Stimulated activated CD8-positive, alpha-beta memory T cell treated with anti-CD3 and anti-CD28 coated beads, Interleukin-7, amount 100 ng/mL, for 24 hours (primary cell): ENCODE results near the gene IGFALS.
"Not testable (repeated sequence)": the region's sequence is repeated elsewhere in the genome, so short reads cannot be mapped to it uniquely, and the experiment has no call there.

ENCODE experiments used
- DNase-seq: peaks from one replicate; pipeline ENCODE4 v3.0.0-alpha.2; 2020; ENCODE audit warnings: low read depth

The IGFALS gene

DNA sequence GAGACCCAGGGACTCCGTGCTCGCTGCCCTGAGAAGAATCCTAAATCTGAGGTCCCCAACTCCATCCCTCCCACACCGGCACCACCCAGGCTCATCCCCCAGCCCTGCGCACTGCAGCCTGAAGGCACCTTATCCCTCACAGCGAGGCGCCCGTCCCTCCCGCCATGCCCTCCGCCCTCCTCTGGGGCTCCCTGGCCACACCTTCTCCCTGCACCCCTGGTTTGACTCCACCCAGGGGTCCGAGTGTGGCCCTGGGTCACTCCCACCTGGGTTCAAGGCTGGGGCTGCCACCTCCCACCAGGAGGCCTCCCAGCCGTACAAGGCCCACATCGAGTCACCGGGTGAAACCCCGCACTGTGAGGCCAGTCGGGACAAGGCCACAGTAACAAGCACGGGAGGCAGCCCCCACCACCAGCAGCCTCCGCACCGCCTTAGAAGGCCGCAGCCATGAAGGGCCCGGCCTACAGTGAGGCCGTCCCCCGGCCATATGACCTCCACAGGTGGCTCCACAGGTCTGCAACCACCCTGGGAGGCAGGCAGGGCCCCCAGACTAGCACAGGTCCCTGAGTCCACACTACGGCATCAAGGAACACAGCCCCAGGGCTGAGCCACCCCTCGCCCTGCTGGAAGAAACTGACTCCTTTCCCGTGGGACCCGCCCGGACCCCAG is 24.8 kb upstream of the IGFALS start:
- DNase-seq: no peak

DNA sequence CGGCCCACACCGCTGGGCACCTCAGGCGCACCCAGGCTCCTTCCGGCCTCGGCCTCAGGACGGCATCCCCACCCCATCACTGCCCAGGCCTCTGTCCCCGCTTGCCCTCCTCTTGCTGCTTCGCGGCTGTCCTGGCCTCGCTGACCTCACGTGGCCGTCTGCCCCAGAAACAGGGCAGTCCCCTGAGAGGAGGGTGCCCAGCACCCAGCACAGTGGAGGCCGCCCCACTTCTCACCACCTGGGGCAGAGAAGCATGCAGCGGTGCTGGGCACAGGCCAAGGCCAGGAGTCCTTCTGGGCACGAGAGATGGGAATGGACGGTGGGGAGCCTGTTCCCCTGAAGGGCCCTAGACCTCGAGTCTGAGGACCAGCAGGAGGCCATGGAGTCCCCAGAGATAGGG is 24.2 kb upstream of the IGFALS start:
- DNase-seq: no peak

DNA sequence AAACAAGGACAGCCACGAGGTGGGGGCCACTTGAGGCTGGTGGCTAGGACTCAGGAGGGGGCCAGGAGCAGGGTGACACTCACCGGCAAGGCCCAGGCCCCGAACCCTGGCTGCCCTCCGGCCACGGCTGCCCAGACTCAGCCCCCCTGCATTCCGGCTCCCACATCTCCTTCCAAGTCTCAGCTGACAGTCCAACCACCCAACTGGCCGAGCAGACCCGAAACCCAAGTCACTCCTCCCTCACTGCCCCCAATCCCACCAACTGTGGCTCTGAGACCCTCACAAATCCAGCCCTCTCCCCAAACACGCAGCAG is 23.7 kb upstream of the IGFALS start:
- no peak for DNase-seq

DNA sequence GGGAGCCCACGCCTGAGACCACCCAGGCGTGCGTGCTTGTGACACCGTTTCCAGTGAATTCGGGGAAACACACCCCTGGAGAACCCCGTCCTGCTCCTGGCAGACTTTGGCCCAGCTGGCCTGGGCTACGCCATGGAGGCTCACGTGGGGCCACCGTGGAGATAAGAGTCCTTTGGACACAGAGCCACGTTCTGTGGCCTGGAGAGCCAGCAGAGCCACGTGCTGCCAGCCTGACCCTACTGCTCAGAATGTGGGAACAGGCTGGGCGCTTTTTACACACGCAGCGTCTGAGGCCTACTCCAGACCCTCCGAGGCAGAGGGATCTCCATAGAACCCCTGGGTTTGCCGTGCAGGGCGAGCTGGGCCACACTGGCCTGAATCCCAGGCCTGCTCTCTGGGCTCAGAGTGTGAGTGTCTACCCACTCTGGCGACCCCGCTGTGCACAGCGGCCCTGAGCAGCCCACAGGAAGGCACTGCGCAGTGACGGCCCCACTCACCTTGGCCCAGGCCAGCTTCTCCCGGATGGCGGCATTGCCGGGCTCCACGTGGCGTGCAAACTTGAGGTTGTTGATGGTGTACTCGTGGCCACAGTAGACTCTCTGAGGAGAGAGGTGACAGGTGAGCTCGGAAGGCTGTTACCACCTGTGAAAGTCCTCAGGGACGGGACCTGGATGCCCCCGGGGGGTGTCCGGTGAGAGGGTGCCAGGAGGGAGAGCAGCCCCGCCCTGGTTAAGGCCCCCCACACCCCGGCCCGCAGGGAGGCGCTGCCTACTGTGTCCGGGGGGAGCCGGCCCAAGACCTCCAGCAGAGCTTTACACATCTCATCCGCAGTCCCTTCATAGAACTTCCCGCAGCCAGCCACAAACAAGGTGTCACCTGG is 23.1 kb upstream of the IGFALS start:
- DNase-seq: no peak

DNA sequence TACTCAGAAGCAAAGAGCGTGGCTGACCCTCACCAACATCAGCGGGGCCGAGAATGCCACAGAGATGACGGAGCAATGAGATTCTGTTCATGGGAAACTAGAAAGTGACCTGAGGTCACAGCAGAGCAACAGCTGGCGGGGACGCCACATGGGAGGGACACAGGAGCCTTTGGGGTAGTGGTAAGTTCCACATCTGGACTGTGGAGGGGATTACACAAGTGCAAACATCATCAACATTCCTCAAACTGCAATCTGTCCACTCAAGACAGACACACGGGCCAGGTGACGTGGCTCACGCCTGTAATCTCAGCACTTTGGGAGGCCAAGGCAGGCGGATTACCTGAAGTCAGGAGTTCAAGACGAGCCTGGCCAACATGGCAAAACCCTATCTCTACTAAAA is 22.0 kb upstream of the IGFALS start:
- no peak for DNase-seq

DNA sequence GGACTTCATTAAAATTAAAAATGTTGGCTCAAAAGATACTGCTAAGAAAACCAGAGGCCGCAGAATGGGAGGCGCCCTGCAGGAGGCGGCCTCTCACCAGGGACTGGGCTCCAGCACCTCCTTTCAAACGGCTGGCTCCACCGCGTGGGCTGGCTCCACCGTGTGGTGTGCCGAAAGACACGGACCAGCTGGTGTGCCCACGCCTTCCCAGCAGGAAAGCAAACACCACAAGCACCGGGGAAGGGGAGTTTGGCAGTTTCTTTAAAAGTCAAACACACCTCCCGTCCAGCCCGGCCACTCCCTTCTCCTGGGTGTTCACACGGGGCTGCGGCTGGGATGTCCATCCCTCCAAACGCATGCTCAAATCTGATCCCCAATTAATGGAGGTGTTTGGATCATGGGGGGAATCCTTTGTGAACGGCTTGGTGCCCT is 19.2 kb upstream of the IGFALS start:
- no peak for DNase-seq

DNA sequence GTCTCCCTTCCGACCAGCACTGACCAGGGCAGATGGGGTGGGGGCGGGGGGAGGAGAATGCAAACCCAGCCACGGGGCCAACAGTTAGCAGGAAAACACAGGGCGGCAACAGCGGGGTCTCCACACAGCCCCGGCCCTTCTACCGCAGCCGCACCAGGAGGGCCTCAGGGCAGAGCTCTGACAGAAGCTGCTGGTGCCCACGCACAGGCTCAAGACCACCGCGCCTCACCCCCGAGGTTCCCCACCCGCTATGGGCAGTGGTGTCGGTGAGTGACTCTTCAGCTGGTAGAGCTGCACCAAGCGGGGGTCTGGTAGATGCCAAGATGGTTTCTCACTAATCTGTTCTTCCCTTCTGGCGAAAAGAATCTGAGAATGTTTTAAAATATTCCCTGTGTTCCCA is 17.0 kb upstream of the IGFALS start:
- no peak for DNase-seq

DNA sequence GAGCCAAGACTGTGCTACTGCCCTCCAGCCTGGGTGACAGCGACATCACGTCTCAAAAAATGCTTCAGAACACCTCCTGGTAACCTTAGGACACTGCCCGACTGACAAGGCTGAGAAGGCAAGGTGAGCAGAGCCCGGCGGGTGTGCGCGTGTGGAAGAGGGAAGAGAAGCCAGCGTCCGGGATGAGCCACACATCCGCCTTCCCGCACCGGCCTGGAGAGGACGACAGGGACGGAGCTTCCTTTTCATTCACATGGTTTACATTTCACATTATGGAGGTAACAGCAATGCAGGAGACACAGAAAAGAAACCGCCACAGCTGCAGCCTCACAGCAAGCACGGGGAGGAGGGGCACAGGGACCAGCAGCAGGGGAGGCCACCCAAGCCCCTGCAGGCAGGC is 16.6 kb upstream of the IGFALS start:
- no peak for DNase-seq

DNA sequence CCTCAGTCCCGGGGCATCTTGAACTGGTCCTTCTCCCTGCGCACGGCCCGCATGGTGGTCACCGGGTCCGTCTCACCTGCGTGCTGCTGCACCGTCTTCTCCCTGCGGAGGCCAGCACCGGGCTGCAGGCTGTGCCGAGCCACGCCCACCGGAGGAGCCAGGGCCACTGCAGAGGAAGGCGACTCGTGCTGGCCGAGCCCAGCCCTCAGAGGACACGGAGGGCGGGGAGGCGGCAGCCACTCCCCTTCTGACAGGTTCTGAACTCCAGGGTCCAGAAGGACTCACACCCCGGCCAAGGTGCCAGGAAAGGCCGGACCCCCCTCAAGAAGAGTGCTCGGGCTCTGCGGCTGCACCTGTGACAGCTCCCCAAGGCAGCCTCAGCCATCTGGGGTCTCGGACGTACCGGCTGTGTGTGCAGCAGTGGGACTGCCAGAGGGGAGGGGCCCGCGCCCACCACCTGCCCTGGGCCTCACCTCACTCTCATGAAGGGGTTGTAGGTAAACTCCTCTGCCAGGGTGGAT is 15.8 kb upstream of the IGFALS start:
- no peak for DNase-seq

DNA sequence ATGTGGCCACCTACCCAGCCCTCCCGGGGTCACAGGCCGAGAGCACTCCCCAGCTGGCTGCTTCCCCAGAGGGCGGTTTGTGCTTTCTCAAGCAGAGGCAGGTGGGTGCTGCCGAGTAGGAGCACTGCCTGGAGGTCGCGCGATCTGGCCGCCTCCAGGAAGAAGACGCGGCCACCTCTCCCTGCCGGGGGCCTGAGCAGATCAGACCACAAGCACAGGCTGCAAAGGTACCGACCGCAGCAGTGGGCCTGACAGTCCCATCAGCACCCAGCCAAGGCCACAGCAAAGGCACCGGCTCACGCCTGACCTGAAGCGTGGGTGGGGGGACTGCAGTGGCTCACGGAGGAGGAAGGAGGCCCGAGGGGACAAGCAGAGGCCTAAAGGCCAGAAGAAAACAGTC is 15.2 kb upstream of the IGFALS start:
- DNase-seq: no peak

DNA sequence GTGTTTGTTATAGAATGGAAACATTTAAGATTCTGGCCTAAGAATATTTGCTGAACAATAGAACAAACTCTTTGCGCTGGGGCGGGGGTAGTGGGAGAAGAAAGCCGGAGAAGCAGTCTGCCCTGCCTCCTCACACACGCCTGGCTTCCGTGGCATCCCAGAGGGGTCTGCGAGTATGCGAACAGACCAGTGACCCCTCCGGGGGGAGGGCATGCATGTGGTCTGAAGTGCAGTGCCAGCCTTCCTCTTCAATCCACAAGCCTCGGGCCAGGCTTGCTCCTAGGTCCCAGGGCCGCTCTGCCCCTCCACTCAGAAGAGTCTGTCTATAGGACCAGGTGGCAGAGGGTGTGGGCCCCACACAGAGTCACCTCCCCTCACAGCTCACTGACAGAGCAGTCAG is 14.1 kb upstream of the IGFALS start:
- no peak for DNase-seq

DNA sequence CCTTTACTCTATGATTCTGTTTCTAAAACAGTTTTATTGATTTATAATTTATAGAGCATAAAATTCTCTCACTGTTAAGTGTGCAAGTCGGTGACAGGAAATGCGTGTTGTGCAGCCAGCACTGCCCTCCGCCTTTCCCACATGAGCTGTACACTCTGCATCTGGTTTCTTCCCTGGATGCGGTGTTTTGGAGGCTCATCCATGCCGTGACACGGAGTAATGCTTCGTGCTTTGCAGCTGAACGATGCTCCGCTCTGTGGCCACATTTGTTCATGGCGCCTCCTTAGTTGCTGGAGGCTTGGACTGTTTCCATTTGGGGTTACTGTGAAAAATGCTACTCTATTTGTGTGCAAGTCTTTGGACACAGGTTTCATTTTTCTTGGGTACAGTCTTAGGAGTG is 7.2 kb upstream of the IGFALS start:
- no peak for DNase-seq

DNA sequence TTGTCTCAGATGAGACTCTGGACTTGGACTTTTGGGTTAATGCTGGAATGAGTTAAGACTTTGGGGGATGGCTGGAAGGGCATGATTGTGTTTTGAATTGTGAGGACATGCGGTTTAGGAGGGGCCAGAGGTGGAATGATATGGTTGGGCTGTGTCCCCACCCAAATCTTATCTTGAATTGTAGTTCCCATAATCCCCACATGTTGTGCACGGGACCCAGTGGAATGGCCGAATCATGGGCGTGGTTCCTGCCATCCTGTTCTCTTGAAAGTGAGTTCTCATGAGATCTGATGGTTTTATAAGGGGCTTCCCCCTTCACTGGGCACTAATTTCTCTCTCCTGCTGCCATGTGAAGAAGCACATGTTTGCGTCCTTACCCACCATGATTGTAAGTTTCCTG is 5.8 kb upstream of the IGFALS start:
- not testable (repeated sequence) for DNase-seq

DNA sequence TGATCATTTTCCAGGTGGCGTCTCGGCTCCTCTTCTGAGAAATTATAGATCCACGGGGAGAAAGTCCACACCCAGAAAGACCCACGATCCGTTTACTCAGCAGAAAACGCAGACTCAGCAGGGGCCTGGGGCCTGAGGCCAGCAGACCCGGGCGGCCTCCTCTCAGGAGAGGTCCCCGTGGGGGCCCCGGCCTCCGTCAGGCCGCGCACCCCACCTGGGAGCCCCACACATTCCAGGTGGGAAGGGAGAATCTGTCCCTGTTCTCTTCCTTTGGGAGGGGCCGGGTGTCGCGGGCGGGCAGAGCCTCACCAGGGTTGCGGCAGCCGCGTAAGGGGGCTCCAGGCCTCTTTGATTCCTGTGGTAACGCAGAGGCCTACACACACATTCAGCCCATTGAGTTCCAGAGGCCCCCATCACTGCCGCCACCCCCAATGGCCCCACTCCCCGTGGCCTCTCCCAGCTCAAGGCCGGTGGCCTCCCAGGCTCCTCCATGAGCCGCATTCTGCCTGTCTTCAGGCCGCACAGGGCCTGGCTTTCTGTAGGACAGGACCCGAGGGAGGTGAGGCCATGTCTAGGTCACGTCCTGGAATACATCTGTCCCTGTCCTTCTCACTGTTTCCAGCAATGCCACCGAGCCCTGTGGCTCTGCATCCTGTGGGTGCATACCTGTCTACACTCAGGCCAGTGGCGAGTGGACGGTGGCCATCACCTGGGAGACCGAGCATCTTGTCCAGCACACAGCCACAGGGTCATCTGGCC is 1.6 kb upstream of the IGFALS start:
- no peak for DNase-seq

DNA sequence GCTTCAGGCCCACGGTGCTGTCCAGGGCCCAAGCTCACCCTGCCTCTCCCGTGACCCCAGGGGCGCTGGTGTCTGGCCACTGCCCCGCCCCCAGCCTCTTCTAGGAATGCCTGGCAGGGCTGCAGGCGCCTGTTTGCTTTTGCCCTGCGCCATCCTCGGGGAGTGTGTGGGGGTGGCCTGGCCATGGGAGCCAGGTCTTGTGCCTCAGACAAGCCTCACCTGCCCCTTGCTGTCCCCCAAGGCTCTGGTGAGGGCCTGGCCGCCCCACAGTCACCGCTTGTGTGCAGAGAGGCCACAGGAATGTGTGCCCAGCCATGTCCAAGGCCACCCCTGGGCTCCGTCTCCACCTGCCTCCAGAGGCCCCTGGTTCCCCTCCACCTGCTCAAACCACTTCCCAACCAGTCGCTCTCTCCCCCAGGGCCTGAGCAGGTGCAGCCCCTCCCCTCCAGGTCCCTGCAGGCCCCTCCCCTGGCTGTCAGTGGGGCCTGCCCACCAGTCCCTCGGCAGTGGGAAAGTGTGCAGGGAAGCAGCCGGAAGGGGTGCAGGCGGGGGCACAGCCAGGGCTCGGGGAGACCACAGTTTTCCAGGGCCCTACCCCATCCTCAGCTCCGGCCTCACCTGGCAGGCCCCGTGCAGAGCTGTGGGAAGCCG is 841 bp upstream of the IGFALS start:
- DNase-seq: no peak

DNA sequence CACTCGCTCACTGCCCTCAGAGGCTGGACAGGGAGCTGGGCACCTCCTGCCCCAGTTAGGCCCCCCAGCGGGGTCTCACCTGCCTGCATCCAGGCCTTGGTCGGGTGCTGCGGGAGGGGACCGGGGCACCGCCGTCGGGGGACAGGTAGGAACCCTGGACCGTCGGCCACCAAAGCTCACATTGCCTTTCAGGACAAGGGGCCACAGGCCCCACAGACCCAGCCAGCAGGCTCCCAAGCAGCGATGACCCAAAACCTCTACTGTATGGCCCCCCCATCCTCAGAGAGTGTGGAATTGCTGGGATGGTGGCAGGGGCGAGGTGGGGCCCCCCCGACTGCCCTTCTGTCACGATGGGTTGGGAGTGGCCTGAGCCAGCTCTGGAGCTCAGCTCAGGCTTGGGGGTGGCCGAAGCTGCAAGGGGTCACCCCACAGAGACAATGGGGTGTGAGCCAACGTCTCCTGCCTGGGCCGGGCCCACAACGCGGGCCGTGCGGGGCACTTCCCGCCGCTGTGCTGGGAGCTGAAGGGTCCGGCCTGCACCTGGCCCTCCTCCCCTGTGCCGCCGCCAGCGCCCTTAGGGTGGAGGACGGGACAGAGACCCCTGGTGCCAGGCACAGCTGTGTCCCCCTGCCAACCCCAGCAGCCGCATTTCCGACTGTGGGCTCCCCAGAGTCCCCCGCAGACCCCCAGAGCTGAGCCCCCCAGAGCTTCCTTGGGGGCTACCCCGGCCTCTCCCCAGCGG is 498 bp downstream of the IGFALS start:
- no peak for DNase-seq

DNA sequence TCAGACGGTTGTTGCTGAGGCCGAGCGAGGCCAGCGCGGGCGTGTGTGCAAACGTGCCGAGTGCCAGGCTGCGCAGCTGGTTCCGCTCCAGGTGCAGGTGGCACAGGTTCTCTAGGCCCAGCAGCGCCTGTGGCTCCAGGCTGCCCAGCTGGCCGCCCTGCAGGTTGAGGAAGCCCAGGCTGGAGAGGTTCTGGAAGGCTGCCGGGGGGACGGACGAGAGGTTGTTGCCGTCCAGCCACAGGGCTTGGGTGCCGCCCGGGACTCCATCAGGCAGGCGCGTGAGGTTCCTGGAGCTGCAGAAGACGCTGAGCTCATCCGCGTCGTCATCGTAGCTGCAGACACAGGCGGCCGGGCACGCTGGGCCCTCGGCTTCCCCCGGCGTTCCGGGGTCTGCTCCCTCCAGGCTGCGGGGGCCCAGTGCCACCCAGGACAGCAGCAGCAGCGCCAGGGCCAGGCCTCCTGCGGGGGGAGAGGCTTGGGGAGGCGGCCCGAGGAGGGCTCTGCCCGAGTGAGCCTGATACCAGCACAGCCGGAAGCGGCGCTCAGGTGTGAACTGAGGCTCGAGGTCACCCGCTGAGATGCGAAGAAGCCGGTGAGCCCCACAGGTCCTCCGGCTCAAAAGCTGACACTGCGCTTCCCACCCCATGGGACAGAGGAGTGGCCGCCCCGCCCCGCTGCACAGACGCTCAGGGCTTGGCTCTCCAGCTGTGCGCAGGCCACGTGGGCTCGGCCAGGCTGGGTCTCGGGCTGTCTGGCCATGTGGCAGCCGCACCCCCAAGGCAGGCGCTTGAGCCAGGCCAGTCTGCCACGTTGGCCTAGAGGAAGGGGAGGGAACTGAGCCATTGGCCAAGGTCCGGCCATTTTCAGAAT is 1.3 kb downstream of the IGFALS start:
- DNase-seq: no peak

DNA sequence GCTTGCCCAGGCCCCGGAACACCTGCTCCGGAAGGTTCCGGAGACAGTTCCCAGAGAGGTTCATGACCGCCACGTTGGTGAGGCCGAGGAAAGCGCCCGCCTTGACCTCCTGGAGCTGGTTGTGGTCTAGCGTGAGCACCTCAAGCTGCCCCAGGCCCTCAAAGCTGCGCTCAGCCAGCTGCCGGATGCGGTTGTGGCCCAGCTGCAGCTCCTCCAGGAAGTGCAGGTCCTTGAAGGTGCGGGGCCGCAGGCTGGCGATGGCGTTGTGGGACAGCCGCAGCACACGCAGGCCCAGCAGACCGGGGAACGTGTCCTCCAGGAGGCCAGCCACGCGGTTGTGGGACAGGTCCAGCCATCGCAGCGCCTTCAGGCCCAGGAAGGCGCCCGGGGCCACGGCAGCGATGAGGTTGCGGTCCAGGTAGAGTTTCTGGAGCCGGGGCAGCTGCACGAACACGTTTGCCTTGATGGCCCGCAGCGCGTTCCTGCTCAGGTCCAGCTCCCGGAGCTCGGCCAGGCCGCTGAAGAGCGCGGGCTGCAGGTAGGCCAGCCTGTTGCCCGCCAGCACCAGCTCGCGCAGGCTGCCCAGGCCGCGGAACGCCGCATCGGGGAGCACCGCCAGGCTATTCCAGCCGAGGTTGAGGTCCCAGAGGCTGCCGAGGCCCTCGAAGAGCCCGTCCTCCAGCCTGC is 2.1 kb downstream of the IGFALS start:
- DNase-seq: no peak

DNA sequence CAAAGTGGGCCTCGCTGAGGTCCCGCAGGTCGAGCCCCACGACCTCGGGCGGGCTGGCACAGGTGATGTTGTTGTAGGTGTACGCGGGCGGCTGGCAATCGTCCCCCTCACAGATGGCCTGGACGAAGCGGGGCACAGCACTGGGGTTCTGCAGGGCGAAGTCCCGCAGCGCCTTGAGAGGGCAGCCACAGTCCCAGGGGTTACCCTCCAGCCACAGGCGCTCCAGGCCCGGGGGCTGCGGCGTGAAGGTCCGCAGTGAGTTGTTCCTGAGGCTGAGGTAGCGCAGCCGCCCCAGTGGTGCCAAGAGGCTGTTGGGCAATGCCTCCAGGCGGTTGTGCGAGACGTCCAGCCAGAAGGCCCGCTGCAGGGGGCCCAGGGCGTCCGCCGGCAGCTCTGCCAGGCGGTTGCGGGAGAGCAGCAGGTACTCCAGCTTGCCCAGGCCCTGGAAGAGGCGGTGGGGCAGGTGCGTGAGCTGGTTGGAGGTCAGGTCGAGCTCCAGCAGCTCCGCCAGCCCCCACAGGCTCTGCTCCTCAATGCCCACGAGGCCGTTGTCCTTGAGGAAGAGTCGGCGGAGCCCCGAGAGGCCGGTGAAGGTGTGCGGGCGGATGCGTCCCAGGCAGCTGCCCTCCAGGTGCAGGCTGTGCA is 2.8 kb downstream of the IGFALS start:
- DNase-seq: no peak

DNA sequence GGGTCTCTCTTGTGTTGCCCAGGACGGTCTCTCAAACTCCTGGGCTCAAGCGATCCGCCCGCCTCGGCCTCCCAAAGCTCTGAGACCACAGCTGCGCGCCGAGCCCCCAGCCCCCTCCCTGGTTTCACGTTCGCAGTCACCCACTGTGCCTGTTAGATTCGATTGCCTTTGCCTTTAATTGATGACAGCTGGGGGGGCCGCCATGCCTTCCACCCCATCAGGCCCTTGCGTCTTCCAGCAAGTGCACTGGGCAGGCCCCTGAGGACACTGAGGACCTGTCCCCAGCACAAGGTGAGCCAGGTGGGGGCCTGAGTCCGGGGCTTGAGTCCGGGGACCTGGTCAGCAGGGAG is 3.3 kb downstream of the IGFALS start:
- DNase-seq: no peak
